NCI-H2227 (cell line): ENCODE data around the gene TMEM60.
A peak's percentile ranks its signal among the peaks of the same experiment; 100 is the strongest.

Experiments used
- DNase-seq: peaks from one replicate; lab custom pipeline; 2025; ENCODE audit not compliant: unreplicated experiment; lab: John Stamatoyannopoulos, UW

TMEM60 gene

GRCh38 chr7:77778535-77778934 lies 19.7 kb downstream of the TMEM60 start:
- no peak for DNase-seq

GRCh38 chr7:77771901-77772300 lies 26.3 kb downstream of the TMEM60 start:
- no peak for DNase-seq

GRCh38 chr7:77770316-77770715 lies 27.9 kb downstream of the TMEM60 start:
- DNase-seq = no peak

- DNase-seq = no peak
These were observed 31.2 kb downstream of the TMEM60 start for GRCh38 chr7:77766801-77767605.

GRCh38 chr7:77765906-77766800 lies 32.1 kb downstream of the TMEM60 start:
- DNase-seq = no peak

- DNase-seq = no peak
These were observed 32.8 kb downstream of the TMEM60 start for GRCh38 chr7:77765481-77765880.

GRCh38 chr7:77760809-77761453 lies 37.3 kb downstream of the TMEM60 start:
- DNase-seq = no peak

- peak; percentile 71 for DNase-seq
These were observed 38.8 kb downstream of the TMEM60 start for GRCh38 chr7:77759294-77759889.

- DNase-seq = no peak
These were observed 40.6 kb downstream of the TMEM60 start for GRCh38 chr7:77757589-77757988.

- no peak for DNase-seq
These were observed 45.1 kb downstream of the TMEM60 start for GRCh38 chr7:77753173-77753572.

GRCh38 chr7:77752016-77752415 lies 46.2 kb downstream of the TMEM60 start:
- no peak for DNase-seq

- DNase-seq = no peak
These were observed 50.5 kb downstream of the TMEM60 start for GRCh38 chr7:77747718-77748117.

GRCh38 chr7:77747178-77747577 lies 51.1 kb downstream of the TMEM60 start:
- no peak for DNase-seq

GRCh38 chr7:77746824-77747165 lies 51.4 kb downstream of the TMEM60 start:
- no peak for DNase-seq

GRCh38 chr7:77746164-77746823 lies 51.9 kb downstream of the TMEM60 start:
- no peak for DNase-seq

GRCh38 chr7:77745746-77746145 lies 52.5 kb downstream of the TMEM60 start:
- no peak for DNase-seq
